GM23338 (cell line): ENCODE measurements around the gene COL18A1.

Experiments
- CTCF ChIP-seq, 2 experiments: fragments of 200-600 bp in 1 of 2; sonication (generic) in 1 of 2; conservative IDR thresholded peaks; 2 replicates each; pipeline versions ENCODE4 v1.5.1 to v1.6.1; 2016 to 2017; ENCODE audit warnings: antibody characterized with exemption in 2 of 2, low read depth in 2 of 2, mild to moderate bottlenecking in 2 of 2, moderate library complexity in 1 of 2
- EZH2 ChIP-seq: fragments of 200-600 bp; sonication (generic); IDR thresholded peaks from one replicate; pipeline ENCODE4 v1.8.0; 2017; ENCODE audit warnings: antibody characterized with exemption, mild to moderate bottlenecking, low read depth; ENCODE audit not compliant: unreplicated experiment
- EZH2phosphoT487 ChIP-seq: fragments of 200-600 bp; sonication (generic); IDR thresholded peaks from one replicate; pipeline ENCODE4 v1.8.1; 2018; ENCODE audit warnings: antibody characterized with exemption; ENCODE audit not compliant: unreplicated experiment
- JUNB ChIP-seq: IDR thresholded peaks from one replicate; pipeline ENCODE4 v1.6.1; 2016; ENCODE audit warnings: antibody characterized with exemption; ENCODE audit not compliant: unreplicated experiment
- POLR2AphosphoS5 ChIP-seq: IDR thresholded peaks from 2 replicates; pipeline ENCODE4 v1.6.1; 2016; ENCODE audit warnings: antibody characterized with exemption, low read depth
- TF ChIP-seq, protein P1 (sequence below): IDR thresholded peaks from one replicate; pipeline ENCODE4 v1.6.1; 2018; ENCODE audit warnings: antibody characterized with exemption; ENCODE audit not compliant: unreplicated experiment

DNA sequence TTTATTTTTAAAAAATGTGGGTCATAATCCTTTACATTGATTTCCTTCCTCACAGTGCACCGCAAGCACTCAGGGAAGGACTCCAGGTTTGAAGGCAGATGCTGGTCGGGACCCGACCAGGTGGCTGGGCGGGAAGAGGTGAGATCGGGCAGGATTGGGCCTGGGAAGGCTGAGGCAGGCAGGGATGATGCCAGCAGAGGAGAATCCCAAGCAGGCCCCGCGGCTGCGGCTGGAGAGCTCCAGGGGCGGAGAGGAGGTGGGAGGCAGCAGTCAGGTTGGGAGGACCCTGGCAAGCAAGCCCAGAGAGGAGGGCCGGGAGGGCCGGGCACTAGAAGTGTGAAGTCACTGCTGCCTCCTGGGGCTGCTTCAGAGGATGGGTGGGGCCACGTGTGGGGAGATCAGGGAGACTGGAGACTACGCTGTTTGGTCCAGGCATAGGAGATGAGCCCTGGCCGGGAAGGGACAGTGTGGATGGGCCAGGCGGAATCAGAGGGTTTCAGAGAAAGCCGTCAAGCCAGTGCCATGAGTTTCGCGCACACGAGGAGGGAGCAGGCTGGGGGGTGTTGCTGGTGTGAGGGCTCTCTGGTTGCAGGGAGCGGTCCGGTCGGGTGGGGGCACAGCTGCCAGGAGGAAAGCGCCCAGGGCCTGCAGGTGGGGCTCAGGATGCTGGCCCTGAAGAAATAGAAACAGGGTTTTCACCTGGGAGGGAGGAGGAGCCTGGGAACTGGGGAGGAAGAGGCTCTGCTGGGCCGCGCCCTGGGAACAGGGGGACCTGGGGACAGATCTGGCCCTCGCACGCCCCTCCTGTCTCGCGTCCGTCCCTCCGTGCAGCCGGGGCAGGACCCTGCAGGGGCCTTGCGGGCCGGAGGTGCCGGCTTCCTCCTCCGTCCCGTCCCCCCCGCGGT lies 888 bp upstream of the COL18A1 start:
- TF ChIP-seq JUNB = no peak
- no peak for TF ChIP-seq POLR2AphosphoS5
- no peak for TF ChIP-seq EZH2phosphoT487
- TF ChIP-seq CTCF (conservative IDR thresholded peaks at IDR 0.05; ENCODE audit: low read depth in 2 of 2) = no peak
- TF ChIP-seq, protein P1, sequence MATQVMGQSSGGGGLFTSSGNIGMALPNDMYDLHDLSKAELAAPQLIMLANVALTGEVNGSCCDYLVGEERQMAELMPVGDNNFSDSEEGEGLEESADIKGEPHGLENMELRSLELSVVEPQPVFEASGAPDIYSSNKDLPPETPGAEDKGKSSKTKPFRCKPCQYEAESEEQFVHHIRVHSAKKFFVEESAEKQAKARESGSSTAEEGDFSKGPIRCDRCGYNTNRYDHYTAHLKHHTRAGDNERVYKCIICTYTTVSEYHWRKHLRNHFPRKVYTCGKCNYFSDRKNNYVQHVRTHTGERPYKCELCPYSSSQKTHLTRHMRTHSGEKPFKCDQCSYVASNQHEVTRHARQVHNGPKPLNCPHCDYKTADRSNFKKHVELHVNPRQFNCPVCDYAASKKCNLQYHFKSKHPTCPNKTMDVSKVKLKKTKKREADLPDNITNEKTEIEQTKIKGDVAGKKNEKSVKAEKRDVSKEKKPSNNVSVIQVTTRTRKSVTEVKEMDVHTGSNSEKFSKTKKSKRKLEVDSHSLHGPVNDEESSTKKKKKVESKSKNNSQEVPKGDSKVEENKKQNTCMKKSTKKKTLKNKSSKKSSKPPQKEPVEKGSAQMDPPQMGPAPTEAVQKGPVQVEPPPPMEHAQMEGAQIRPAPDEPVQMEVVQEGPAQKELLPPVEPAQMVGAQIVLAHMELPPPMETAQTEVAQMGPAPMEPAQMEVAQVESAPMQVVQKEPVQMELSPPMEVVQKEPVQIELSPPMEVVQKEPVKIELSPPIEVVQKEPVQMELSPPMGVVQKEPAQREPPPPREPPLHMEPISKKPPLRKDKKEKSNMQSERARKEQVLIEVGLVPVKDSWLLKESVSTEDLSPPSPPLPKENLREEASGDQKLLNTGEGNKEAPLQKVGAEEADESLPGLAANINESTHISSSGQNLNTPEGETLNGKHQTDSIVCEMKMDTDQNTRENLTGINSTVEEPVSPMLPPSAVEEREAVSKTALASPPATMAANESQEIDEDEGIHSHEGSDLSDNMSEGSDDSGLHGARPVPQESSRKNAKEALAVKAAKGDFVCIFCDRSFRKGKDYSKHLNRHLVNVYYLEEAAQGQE = no peak
- TF ChIP-seq EZH2 = no peak
